HG03571 (cell line): ENCODE measurements around the gene ZFYVE19.

ENCODE experiments used
- ATAC-seq: cut with Tn5 transposase; IDR thresholded peaks from one replicate; pipeline ENCODE4 v1.9.1; 2021; ENCODE audit not compliant: unreplicated experiment

The ZFYVE19 gene

GRCh38 chr15:40812721-40813425, 6.0 kb downstream of the ZFYVE19 start:
- ATAC-seq = no peak

- no peak for ATAC-seq
Measured at GRCh38 chr15:40815042-40815698, 8.3 kb downstream of the ZFYVE19 start.

DNA sequence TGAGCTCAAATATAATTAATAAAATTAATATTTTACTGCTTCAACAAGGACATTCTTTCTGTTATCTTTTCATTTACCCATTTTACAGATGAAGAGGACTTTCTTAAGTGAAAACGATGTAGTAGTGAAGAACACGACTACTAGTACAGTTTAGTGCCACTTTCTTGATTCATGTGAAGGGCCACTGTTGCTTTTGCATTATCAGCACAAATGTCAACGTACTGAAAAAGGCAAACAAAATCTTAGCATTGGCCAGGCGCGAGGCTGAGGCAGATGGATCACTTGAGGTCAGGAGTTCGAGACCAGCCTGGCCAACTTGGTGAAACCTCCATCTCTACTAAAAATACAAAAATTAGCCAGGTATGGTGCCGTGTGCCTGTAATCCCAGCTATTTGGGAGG, 12.2 kb downstream of the ZFYVE19 start:
- no peak for ATAC-seq

GRCh38 chr15:40821195-40821594, 14.3 kb downstream of the ZFYVE19 start:
- ATAC-seq = no peak

DNA sequence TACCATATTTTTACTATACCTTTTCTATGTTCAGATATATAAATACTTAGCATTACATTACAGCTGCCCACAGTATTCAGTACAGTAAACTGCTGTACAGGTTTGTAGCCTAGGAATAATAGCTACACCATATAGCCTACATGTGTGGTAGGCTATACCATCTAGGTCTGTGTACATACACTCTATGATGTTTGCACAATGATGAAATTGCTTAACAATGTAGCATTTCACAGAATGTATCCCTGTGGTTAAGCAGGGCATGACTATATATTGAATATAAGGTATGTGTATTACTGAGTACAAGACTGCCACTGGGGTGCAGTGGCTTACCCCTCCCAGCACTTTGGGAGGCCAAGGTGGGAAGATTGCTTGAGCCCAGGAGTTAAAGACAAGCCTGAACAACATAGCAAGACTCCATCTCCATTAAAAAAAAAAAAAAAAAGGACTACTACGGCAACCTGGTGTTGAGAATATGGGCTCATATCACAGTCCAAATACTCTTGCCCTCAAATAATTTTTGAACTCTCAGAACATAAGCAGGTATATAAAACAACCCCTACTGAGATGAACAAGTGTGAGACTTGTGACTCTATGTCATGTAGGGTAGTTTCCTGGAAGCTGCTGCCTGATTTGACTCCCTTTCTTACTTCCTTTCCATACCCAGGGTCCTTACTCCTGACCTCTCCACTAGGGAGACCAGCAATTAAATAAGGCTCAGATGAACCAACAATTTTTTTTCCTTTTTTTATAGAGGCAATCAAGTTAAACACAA, 16.9 kb downstream of the ZFYVE19 start:
- ATAC-seq = no peak

DNA sequence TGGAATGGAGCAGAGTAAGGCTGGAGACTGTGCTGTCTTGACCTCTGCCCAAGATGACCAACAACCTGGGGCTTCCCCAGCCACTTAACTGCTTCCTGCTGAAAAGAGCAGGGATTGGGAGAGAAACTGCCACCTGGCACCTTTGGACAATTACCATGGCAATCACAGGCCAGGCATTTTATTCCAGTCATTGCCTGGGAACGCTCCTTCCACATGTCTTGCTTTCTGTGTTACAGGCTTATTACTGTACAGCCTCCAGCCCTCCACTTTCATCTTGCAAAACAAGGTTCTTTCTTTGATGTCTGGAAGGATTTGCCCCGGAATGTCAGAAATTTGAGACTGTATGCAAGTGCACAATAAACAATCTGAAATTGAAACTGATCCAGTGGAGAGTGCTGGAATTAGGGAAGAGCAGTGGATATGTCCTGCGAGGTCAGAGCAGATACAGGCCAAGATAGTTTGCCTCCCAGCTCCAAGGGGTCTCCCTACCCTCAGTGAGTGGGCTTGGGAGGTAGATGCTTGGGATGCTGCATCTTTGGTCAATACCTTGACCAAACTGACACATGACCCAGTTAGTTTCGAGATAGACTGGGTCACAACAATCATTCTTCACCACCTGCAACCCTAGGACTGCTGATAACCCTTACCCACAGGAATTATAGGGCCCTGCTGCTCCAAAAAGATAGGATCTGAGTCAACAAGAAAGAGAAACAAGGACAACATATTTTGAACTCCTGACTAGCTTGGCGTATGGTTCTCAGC, 19.0 kb downstream of the ZFYVE19 start:
- no peak for ATAC-seq

DNA sequence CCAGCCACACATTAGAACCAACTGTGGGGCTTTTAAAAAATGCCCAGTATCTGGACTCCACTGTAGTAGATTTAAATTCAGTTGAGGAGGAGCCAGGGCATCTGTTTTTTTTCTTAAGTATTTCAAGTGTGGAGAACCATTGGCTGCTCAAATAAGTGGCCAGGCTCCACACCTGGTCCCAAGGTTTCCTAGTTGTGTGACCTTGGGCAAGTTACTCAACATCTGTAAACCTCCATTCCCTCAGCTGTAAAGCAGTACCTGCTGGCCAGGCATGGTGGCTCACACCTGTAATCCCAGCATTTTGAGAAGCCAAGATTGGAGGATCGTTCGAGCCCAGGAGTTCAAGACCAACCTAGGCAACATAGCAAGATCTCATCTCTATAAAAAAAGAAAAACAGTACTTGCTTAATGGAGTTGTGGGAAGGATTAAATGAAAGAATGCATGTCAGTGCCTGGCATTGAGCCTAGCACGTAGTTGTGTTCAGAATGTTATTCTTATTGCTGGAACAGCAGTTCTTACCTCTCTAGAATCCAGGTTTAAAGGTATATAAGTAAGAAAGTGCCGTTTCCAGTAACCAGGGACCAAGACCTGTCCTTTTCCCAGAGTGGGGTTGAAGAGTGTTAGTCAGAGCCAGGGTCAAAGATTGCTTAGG, 19.7 kb downstream of the ZFYVE19 start:
- no peak for ATAC-seq

DNA sequence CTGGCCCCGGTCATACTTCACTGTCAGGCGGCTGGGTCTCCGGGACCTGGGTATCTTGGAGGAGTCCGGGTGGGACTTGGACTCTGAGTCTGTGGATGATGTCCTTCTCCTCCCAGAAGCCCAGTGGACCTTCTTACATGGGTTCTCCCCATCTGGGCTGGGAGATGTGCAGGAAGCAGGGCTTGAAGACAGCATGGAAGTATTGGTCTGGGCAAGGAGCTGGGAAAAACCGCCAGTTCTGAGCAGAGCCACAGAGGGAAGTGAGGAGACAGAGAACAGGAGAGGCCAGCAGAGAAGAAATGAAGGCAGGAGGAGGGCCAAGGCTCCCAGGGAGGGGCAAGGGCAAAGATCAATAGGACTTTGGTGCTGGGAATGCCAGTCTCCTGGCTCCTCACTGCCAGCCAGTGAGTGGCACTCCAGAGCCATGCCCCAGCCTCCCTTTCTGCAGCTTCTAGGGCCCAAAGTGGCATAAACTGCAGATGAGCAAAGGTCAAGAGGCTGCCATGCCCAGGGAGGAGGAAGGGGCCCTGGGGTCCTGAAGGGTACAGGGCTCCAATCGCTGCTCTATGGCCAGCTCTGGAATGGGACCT, 21.7 kb downstream of the ZFYVE19 start, which contains the start of gene PPP1R14D:
PPP1R14D (minus strand) TSS at position 262 of the 590 bp plus-strand sequence; CDS start at position 195, 67 bp downstream.
- ATAC-seq = no peak

GRCh38 chr15:40829115-40829514, 22.2 kb downstream of the ZFYVE19 start:
- no peak for ATAC-seq

- no peak for ATAC-seq
Measured at GRCh38 chr15:40830884-40831283, 24.0 kb downstream of the ZFYVE19 start.

- no peak for ATAC-seq
Measured at GRCh38 chr15:40831861-40832260, 25.0 kb downstream of the ZFYVE19 start.

GRCh38 chr15:40832903-40833302, 26.0 kb downstream of the ZFYVE19 start:
- no peak for ATAC-seq

- no peak for ATAC-seq
Measured at GRCh38 chr15:40836020-40836419, 29.1 kb downstream of the ZFYVE19 start.

DNA sequence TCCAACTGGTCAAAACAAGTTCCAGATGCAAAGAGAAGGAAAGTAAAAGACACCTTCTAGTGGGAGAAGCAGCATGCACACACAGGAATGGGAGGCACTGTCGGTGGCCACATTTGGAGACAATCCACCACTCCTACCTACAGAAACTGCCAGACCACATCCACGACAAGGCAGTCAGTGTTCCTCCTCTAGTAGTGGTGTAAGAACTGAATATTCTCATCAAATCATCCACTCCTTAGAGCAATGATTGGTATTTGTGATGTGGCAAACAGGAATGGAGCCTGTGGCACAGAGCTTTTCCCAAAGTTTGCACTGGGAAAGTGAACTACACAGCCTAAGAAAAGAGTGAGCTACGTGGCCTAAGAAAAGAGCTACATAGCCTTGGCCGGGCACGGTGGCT, 31.9 kb downstream of the ZFYVE19 start:
- no peak for ATAC-seq

DNA sequence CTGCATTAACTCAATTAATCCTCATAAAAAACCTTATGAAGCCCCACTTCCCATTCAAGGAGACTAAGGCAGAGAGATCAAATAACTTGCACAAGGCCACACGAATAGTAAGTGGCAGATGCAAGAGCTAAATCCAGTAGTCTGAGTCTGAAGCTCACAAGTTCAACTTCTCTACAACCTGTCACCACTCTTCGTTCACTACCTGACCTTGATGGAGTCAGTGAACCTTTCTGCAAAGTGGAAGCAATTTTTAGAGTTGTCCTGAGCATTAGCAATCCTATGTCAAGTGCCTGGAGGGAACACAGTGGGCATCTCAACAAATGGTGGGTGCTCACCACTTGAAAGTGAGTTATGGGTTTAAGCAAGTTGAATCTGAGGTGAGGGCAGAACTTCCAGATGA, 34.9 kb downstream of the ZFYVE19 start:
- no peak for ATAC-seq

GRCh38 chr15:40843261-40843884, 36.5 kb downstream of the ZFYVE19 start:
- ATAC-seq = no peak

- no peak for ATAC-seq
Measured at GRCh38 chr15:40843885-40844695, 37.2 kb downstream of the ZFYVE19 start, which contains the start of gene SPINT1. Gene SPINT1, plus strand, starts transcription at chr15:40844048. Its CDS starts 507 bp downstream, at chr15:40844555.

GRCh38 chr15:40844696-40845030, 37.8 kb downstream of the ZFYVE19 start:
- ATAC-seq = no peak

GRCh38 chr15:40845036-40845435, 38.1 kb downstream of the ZFYVE19 start:
- ATAC-seq = no peak
